ENCODE results near the gene EPM2A.

DNA sequence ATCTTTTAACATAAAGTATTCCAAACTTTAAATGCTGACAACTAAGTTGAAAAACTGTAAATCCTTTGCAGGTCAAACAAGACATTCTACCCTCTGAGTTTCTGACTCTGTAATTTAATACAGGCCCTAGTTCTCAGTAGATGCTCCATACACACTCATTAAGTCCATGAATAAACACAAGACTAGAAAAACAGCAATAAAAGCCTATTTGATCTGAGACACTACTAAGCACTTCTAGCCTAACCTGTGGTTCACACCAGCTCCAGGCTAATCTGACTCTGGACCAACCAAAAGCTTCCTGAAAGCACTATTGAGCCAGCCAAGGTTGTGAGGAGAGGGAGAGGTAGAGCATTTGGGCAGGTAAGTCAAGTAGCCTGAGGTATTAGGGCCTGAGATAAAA, 103.9 kb downstream of the EPM2A start:
- TF ChIP-seq POLR2AphosphoS5 (IDR thresholded peaks at IDR 0.05; ENCODE audit: low read depth, low read length) (no peak), TAF1 (IDR thresholded peaks at IDR 0.05; ENCODE audit: borderline replicate concordance, low read depth, low read length) (no peak), POLR2A (IDR thresholded peaks at IDR 0.05; ENCODE audit: low read depth, low read length) (no peak)
